IMR-90 (cell line): ENCODE results near the gene CNOT10.

Experiments
- CEBPB ChIP-seq: IDR thresholded peaks from 2 replicates; pipeline ENCODE4 v1.6.1; 2012; ENCODE audit warnings: low read depth, low read length, improper control_type of control experiment
- FOS ChIP-seq: fragments of 150-350 bp; IDR thresholded peaks from 2 replicates; pipeline ENCODE4 v1.6.1; 2016; ENCODE audit warnings: low read depth, low read length
- MAZ ChIP-seq: IDR thresholded peaks from 2 replicates; pipeline ENCODE4 v1.6.1; 2012; ENCODE audit warnings: low read depth, mild to moderate bottlenecking, low read length, improper control_type of control experiment, moderate library complexity, borderline replicate concordance
- POLR2A ChIP-seq: IDR thresholded peaks from 2 replicates; pipeline ENCODE4 v1.6.1; 2012; ENCODE audit warnings: mild to moderate bottlenecking, low read depth, low read length
- RFX5 ChIP-seq: IDR thresholded peaks from 2 replicates; pipeline ENCODE4 v1.8.0; 2012; ENCODE audit warnings: low read depth, mild to moderate bottlenecking, low read length, moderate library complexity
- TF ChIP-seq, protein P1 (sequence below): fragments of 150-350 bp; IDR thresholded peaks from 2 replicates; pipeline ENCODE4 v1.6.1; 2017; ENCODE audit warnings: mild to moderate bottlenecking, antibody characterized with exemption, low read length, low read depth
- TF ChIP-seq, protein P2 (sequence below): conservative IDR thresholded peaks from 2 replicates; pipeline ENCODE4 v1.5.1; 2012; ENCODE audit warnings: mild to moderate bottlenecking, low read depth, low read length, improper control_type of control experiment

DNA sequence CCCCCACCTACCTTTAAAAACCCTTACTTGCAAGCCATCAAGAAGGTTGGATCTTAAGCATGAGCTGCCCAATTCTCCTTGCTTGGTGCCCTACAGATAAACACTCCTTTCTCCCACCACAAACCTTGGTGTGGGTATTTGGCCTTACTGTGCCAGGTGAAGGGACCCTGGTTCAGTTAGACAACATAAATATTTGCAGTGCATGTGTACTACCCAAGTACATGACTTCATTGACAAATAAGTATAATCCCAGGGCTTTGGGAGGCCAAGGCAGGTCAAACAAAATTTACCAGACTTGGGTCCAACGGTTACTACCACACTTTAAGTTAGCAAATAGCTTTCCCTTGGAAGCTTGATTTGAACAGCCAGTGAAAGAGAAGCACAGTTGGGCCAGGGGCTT, 9.3 kb upstream of the CNOT10 start:
- TF ChIP-seq POLR2A, result no peak
- TF ChIP-seq, protein P1, sequence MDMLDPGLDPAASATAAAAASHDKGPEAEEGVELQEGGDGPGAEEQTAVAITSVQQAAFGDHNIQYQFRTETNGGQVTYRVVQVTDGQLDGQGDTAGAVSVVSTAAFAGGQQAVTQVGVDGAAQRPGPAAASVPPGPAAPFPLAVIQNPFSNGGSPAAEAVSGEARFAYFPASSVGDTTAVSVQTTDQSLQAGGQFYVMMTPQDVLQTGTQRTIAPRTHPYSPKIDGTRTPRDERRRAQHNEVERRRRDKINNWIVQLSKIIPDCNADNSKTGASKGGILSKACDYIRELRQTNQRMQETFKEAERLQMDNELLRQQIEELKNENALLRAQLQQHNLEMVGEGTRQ, result no peak
- TF ChIP-seq, protein P2, sequence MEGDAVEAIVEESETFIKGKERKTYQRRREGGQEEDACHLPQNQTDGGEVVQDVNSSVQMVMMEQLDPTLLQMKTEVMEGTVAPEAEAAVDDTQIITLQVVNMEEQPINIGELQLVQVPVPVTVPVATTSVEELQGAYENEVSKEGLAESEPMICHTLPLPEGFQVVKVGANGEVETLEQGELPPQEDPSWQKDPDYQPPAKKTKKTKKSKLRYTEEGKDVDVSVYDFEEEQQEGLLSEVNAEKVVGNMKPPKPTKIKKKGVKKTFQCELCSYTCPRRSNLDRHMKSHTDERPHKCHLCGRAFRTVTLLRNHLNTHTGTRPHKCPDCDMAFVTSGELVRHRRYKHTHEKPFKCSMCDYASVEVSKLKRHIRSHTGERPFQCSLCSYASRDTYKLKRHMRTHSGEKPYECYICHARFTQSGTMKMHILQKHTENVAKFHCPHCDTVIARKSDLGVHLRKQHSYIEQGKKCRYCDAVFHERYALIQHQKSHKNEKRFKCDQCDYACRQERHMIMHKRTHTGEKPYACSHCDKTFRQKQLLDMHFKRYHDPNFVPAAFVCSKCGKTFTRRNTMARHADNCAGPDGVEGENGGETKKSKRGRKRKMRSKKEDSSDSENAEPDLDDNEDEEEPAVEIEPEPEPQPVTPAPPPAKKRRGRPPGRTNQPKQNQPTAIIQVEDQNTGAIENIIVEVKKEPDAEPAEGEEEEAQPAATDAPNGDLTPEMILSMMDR, result no peak
- TF ChIP-seq CEBPB, result no peak
- TF ChIP-seq RFX5, result no peak
- TF ChIP-seq FOS, result no peak
- TF ChIP-seq MAZ, result no peak
